GM21515 (cell line): ENCODE data around the gene SOX11.
"Not testable (repeated sequence)": the region's sequence is repeated elsewhere in the genome, so short reads cannot be mapped to it uniquely, and the experiment has no call there.

Experiments used
- ATAC-seq: cut with Tn5 transposase; IDR thresholded peaks from one replicate; pipeline ENCODE4 v1.9.1; 2021; ENCODE audit not compliant: unreplicated experiment

Gene SOX11

DNA sequence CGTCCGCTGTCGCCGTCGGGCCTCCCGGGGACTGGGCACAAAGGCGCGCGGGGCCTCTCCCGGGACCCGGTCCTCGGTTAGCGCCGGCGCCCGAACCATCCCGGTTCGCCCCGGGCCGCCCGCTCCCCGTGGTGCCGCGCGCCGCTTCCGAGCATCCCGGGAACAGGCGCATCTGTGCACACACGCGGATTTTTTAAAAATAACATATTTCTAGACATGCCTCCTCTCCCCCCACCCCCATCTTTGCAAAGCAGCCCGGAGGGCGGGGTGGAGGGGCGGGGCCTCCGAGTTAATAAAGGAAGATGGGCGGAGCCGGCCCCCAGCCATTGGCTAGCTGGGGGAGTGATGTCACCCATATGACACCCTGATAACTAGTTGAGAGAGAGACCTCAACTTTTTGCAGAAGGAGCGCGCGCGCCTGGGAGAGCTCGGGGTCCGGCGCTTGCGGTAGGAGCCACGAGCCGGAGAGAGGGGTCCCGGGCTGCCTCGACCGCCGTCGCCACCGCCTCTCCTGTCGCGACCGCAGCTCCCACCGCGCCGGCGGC lies at the start of gene SOX11:
SOX11 (plus strand) TSS at position 400 of the 545 bp plus-strand sequence. CDS start 338 bp downstream, outside the sequence.
- ATAC-seq: no peak

- not testable (repeated sequence) for ATAC-seq
Measured at GRCh38 chr2:5652734-5653133, 39.5 kb upstream of the SOX11 start.

- not testable (repeated sequence) for ATAC-seq
Measured at GRCh38 chr2:5653756-5654155, 38.4 kb upstream of the SOX11 start.

GRCh38 chr2:5657231-5657630 lies 35.0 kb upstream of the SOX11 start:
- ATAC-seq: no peak

DNA sequence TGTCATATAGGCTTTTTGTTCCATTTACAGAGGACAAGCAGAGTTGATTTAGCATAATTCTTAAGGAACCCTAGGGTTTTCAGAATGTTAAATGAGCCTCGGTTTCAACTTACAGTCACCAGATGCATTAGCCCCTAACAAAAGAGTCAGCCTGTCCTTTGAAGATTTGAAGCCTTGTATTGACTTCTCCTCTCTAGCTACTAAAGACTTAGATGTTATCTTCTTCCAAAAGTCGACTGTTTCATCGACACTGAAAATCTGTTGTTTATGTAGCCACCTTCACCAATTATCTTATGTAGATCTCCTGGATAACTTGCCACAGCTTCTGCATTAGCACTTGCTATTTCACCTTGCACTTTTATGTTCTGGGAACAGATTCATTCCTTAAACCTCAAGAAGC lies 31.6 kb upstream of the SOX11 start:
- no peak for ATAC-seq

- no peak for ATAC-seq
Measured at GRCh38 chr2:5661362-5661761, 30.8 kb upstream of the SOX11 start.

- no peak for ATAC-seq
Measured at GRCh38 chr2:5664278-5664681, 27.9 kb upstream of the SOX11 start.

- ATAC-seq: no peak
Measured at GRCh38 chr2:5665066-5665465, 27.1 kb upstream of the SOX11 start.

- no peak for ATAC-seq
Measured at GRCh38 chr2:5666798-5667197, 25.4 kb upstream of the SOX11 start.

DNA sequence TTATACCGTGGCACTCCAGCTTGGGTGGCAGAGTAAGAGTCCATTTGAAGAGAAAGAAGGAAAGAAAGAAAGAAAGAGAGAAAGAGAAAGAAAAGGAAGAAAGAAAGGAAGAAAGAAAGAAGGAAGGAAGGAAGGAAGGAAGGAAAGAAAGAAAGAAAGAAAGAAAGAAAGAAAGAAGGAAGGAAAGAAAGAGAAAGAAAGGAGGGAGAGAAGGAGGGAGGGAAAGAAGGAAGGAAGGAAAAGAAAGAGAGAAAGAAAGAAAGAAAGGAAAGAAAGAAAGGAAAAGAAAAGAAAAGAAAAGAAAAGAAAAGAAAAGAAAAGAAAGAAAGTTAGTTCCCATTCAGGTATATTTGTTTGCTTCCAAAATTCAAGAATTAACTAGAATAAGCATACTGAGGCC lies 24.5 kb upstream of the SOX11 start:
- not testable (repeated sequence) for ATAC-seq

GRCh38 chr2:5668682-5669250 lies 23.4 kb upstream of the SOX11 start:
- ATAC-seq: no peak

DNA sequence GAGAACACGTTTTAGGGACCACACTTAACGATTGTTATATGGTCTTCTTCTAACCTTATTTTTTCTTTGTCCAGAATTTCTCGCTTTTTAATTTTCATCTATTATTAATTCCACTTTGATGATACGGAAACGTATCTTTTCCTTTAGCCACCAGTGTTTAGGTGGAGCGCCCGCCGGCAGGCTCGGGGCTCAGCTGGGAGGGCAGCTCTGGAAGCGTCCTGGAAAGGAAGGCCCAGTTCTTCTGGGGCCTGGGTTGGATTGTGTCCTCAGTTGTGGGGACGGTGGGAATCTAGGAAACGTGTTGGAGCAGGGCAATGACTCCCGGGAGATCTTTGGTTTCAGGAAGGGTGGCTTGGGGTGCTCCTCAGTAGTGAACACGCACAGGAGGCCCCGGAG lies 19.4 kb upstream of the SOX11 start:
- ATAC-seq: no peak

DNA sequence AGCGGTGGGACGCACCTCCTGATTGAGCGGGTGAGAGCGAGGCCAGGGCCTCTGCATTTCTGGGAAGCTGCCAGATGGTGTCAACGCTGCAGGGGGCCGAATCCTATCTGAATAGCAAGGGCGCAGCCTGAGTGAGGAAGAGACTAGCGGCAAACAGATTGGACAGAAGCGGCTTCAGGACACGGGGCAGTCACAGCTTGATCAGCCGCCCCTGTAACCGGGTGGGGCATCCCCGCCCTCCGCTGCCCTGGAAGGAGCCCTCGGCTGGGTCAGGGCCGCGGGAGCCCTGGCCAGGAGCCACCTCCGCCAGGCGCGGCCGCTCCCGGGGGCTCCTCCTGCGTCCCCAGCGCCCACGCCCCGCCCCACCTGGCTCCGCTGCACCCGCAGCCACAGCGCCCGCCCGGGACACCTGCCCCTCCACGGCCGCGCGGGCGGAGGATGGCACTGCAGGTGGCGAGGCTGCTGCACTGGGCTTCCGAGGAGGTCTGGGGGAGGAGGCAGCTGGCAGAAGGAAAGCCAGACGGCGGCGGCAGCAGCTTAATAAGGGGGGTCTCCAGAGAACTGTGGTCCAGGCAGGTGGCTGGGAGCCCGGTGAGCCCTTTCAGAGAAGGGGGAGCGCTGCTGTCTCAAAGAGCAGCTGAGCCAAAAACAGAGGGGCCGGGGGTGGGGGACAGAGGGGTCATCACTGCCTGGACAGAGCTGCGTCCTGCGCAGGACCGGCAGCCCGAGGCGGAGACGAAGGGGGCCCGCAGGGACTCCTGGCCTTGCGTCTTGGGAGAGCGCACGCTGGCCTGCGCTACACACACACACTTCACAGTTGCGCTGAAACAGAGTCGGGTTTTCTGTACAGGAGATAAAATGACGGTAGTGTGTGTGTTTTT lies 18.8 kb upstream of the SOX11 start:
- no peak for ATAC-seq

GRCh38 chr2:5674026-5674340 lies 18.2 kb upstream of the SOX11 start:
- ATAC-seq: no peak

GRCh38 chr2:5677133-5677532 lies 15.1 kb upstream of the SOX11 start:
- ATAC-seq: no peak

GRCh38 chr2:5683471-5683870 lies 8.7 kb upstream of the SOX11 start:
- no peak for ATAC-seq

GRCh38 chr2:5685225-5685624 lies 7.0 kb upstream of the SOX11 start:
- no peak for ATAC-seq

- no peak for ATAC-seq
Measured at GRCh38 chr2:5686068-5686467, 6.1 kb upstream of the SOX11 start.

GRCh38 chr2:5686536-5686935 lies 5.6 kb upstream of the SOX11 start:
- no peak for ATAC-seq

- no peak for ATAC-seq
Measured at GRCh38 chr2:5689750-5690149, 2.4 kb upstream of the SOX11 start.

DNA sequence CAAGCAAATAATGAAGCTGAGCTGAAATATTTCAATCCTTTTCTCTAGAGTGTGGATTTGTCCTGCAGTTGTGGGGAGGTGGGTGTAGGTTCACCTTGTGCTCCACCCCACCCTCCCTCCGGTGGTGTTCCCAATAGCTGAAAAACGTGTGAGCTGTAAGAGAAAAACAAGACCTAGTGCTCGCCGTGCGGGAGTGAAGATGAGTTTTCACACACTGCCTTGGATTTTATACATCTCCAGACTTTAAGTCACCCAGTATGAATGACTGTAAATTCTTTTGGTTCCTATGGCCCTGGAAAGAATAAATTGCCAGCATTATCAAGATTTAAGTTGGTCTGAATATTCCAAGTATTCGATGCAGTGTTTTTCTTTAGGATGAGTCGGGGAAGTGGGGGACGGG lies 1.9 kb upstream of the SOX11 start:
- no peak for ATAC-seq

- ATAC-seq: no peak
Measured at GRCh38 chr2:5690718-5691220, 1.4 kb upstream of the SOX11 start.
